ENCODE results near the gene CENPX.
A peak's percentile ranks its signal among the peaks of the same experiment; 100 is the strongest.
"Not testable (repeated sequence)": the region's sequence is repeated elsewhere in the genome, so short reads cannot be mapped to it uniquely, and the experiment has no call there.

Gene CENPX

GRCh38 chr17:82043507-82043906 is 20.8 kb upstream of the CENPX start:
- H3K27ac ChIP-seq: no peak overlapping the region
- TF ChIP-seq ZFX (IDR thresholded peaks at IDR 0.05; ENCODE audit: borderline replicate concordance): no peak
- TF ChIP-seq, protein P1, sequence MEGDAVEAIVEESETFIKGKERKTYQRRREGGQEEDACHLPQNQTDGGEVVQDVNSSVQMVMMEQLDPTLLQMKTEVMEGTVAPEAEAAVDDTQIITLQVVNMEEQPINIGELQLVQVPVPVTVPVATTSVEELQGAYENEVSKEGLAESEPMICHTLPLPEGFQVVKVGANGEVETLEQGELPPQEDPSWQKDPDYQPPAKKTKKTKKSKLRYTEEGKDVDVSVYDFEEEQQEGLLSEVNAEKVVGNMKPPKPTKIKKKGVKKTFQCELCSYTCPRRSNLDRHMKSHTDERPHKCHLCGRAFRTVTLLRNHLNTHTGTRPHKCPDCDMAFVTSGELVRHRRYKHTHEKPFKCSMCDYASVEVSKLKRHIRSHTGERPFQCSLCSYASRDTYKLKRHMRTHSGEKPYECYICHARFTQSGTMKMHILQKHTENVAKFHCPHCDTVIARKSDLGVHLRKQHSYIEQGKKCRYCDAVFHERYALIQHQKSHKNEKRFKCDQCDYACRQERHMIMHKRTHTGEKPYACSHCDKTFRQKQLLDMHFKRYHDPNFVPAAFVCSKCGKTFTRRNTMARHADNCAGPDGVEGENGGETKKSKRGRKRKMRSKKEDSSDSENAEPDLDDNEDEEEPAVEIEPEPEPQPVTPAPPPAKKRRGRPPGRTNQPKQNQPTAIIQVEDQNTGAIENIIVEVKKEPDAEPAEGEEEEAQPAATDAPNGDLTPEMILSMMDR (IDR thresholded peaks at IDR 0.05): no peak

- no peak overlapping the region for H3K27ac ChIP-seq
- TF ChIP-seq ZFX (IDR thresholded peaks at IDR 0.05; ENCODE audit: borderline replicate concordance): no peak
- TF ChIP-seq, protein P1 (IDR thresholded peaks at IDR 0.05): no peak
These were observed 20.0 kb upstream of the CENPX start for GRCh38 chr17:82042649-82043048.

GRCh38 chr17:82041144-82041814 is 18.6 kb upstream of the CENPX start:
- no peak overlapping the region for H3K27ac ChIP-seq
- no peak for TF ChIP-seq ZFX (IDR thresholded peaks at IDR 0.05; ENCODE audit: borderline replicate concordance)
- TF ChIP-seq, protein P1 (IDR thresholded peaks at IDR 0.05): no peak

GRCh38 chr17:82039695-82040299 is 17.1 kb upstream of the CENPX start:
- TF ChIP-seq, protein P1 (IDR thresholded peaks at IDR 0.05): no peak
- TF ChIP-seq ZFX (IDR thresholded peaks at IDR 0.05; ENCODE audit: borderline replicate concordance): no peak
- H3K27ac ChIP-seq: no peak overlapping the region

- not testable (repeated sequence) for H3K27ac ChIP-seq
These were observed 16.2 kb upstream of the CENPX start for GRCh38 chr17:82038796-82039409.

GRCh38 chr17:82037889-82038195 is 15.2 kb upstream of the CENPX start:
- TF ChIP-seq ZFX (IDR thresholded peaks at IDR 0.05; ENCODE audit: borderline replicate concordance): no peak
- TF ChIP-seq, protein P1 (IDR thresholded peaks at IDR 0.05): no peak
- peak overlapping the region; percentile 97 for H3K27ac ChIP-seq

DNA sequence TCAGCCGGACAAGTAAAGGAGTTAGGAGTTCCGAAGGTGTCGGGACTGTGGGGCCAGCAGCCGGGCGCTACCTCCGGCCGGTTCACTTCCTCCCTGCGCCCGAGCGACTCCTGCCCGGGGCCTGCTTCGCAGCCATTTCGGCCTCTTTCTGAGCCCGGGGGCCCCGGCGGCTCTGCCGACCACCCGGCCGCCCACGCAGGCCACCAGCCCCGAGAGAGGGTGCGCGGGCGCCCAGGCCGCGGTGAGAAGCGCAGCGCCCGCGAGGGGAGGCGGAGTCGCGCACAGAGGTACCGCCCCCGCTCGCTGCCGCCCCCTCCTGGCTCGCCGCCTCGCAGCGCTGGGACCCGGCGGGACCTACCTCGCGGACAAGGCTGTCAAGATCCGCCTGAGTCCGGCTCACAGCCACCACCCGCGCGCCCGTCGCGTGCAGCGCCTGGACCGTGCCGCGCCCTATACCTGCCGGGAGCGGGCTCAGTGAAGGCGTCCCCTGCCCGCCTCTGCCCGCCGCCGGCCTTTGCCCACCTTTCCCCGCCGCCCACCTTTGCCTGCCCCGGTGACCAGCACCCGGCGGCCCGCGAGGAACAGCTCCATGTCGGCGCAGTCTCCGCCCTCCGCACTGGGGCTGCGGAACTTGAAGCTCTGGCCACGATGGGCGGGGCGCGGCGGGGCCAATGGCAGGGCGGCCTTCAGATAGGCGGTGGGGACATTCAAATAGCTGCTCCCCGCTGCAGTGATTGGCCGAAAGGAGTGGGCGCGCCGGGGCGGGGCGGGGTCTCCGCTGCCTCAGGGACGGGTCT is 14.6 kb upstream of the CENPX start, which contains the start of gene DCXR:
DCXR (minus strand) TSS at position 606 of the 797 bp plus-strand sequence; CDS start at position 591, 15 bp downstream.
- no peak for TF ChIP-seq ZFX (IDR thresholded peaks at IDR 0.05; ENCODE audit: borderline replicate concordance)
- TF ChIP-seq, protein P1 (IDR thresholded peaks at IDR 0.05): peak; percentile 96

More for the DNA sequence above, 14.6 kb upstream of the CENPX start, which contains the start of gene DCXR:
- peak within 1 kb of the TSS; percentile 97 for H3K27ac ChIP-seq

Data from 22Rv1 (cell line).